ENCODE data around the gene MECR. TPM values are rescaled to one million over a fixed set of nuclear protein-coding genes. Genes with fewer than 3 reads are reported as not detected.

The MECR gene
- total RNA-seq = 10 to 100 TPM; 34.7 to 37.2 TPM

DNA sequence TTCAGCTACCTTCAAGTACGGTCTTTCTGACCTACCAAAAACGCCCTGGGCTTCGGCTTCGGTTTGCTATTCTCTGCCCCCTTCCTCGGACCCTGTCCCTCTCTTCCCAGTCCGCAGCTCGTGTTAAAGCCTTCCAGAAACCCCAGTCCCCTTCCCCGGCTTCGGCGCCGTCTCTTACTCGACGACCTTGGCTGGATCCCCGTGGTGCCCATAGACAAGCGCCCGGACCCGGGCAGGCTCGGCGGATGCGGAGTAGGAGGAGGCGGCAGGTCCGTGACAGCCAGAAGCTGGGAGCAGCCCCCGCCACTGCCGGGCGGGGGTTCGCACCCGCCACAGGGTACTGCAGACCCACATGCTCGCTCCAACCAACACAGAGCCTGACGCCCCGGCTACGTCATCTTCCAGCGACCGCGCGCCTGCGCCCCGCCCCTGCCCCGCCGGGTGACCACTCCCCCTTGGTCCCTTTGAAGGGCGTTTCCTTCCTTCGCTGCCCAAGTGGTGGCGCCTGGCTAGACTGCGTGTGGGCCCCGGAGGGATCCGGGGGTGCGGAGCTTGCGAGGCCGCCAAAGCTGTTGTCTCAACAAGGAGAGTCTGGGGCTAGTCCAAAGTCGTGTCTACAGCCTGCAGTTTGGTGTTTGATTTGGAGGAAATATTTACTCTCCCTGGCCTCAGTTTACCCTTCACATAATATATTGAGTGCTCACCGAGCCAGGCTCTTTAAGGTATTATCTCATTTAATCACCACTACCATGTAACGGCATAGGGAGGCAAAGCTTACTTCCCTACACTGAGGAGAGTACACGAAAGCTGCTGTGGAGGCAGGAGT, at the start of gene MECR:
MECR (minus strand) TSS at position 382 of the 826 bp plus-strand sequence; CDS start at position 354, 28 bp downstream.
- CTCF ChIA-PET = interaction anchor here (0.6 to 1.5 kb wide), 6 partner anchors 9 to 1822 kb away, joined by 3 to 4 read pairs (median 3); partner anchors contain the start of gene SRSF4

GRCh38 chr1:29279951-29280391, 49.2 kb upstream of the MECR start:
- H3K27ac Mint-ChIP-seq = no peak overlapping the region
- intact Hi-C loops (cut with micrococcal nuclease) = no loop called here
- no peaks in the 10 kb centered on the region for H3K27me3 Mint-ChIP-seq
- peaks cover 2% of the 10 kb centered on the region for H3K9me3 Mint-ChIP-seq
- ChIA-PET POLR2A (no interaction called here), CTCF (no interaction called here)
- no peak overlapping the region for H3K4me3 Mint-ChIP-seq
- peaks cover 4% of the 10 kb centered on the region for H3K4me1 Mint-ChIP-seq (ENCODE audit: low read depth)
- no peak for DNase-seq
- H3K36me3 Mint-ChIP-seq = no peaks in the 10 kb centered on the region

More for the DNA sequence above, at the start of gene MECR:
- intact Hi-C loops (cut with micrococcal nuclease) = loop anchor here (5.0 kb wide), 1 partner anchor 48 kb away; the partner anchor contains the start of gene SRSF4
- H3K4me1 Mint-ChIP-seq (ENCODE audit: low read depth) = peaks cover 15% of the 10 kb centered on the region
- H3K36me3 Mint-ChIP-seq = no peaks in the 10 kb centered on the region
- H3K4me3 Mint-ChIP-seq = peak within 1 kb of the TSS; percentile 93
- H3K27me3 Mint-ChIP-seq = peaks cover 9% of the 10 kb centered on the region
- POLR2A ChIA-PET = interaction anchor here (0.8 to 1.7 kb wide), 3 partner anchors 49 to 1477 kb away, joined by 4 to 8 read pairs (median 4); partner anchors contain the start of gene SRSF4
- H3K9me3 Mint-ChIP-seq = no peaks in the 10 kb centered on the region
- peak; percentile 98 for DNase-seq
- H3K27ac Mint-ChIP-seq = peak within 1 kb of the TSS; percentile 71

DNA sequence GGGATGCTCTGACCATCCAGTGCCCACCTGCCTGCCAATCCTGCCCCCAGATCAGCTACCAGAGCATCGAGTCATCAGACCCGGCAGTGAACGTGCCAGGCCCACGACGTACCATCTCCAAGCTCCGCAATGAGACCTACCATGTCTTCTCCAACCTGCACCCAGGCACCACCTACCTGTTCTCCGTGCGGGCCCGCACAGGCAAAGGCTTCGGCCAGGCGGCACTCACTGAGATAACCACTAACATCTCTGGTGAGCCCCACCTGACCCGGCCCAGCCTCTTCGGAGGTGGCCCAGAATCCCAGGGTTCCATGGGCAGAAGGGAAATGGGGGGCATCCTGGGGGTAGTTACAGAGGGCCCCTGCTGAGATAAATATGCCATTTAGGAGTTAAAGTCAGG, 48.7 kb upstream of the MECR start:
- no peak for DNase-seq
- POLR2A ChIA-PET = no interaction called here
- Mint-ChIP-seq H3K36me3 (no peaks in the 10 kb centered on the region), H3K27ac (no peak overlapping the region), H3K4me3 (no peak overlapping the region), H3K9me3 (peaks cover 2% of the 10 kb centered on the region), H3K4me1 (ENCODE audit: low read depth) (peaks cover 4% of the 10 kb centered on the region), H3K27me3 (no peaks in the 10 kb centered on the region)
- CTCF ChIA-PET = no interaction called here
- intact Hi-C loops (cut with micrococcal nuclease) = no loop called here

DNA sequence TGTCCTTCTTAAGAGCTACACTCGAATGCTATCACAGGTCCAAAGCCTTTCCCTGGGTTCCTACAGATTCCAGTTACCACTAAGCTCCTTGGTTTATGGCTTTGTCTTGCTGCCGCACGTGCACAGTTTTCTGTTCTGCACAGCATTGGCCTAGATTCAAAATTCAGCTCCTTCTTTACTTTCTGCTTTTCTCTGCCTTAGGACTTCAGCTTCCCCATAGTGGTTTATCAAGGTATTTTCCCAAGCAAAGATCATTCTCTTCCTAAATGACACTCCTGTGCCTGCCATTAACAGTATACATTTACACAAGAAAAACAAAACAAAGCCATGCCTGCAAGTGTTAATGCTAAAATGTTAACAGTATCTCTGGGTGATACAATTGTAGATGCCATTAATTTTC, 47.4 kb upstream of the MECR start:
- Mint-ChIP-seq H3K27ac (no peak overlapping the region), H3K36me3 (no peaks in the 10 kb centered on the region), H3K4me1 (ENCODE audit: low read depth) (no peaks in the 10 kb centered on the region), H3K4me3 (no peak overlapping the region), H3K9me3 (peaks cover 2% of the 10 kb centered on the region), H3K27me3 (no peaks in the 10 kb centered on the region)
- POLR2A ChIA-PET = no interaction called here
- no peak for DNase-seq
- CTCF ChIA-PET = no interaction called here
- intact Hi-C loops (cut with micrococcal nuclease) = no loop called here

DNA sequence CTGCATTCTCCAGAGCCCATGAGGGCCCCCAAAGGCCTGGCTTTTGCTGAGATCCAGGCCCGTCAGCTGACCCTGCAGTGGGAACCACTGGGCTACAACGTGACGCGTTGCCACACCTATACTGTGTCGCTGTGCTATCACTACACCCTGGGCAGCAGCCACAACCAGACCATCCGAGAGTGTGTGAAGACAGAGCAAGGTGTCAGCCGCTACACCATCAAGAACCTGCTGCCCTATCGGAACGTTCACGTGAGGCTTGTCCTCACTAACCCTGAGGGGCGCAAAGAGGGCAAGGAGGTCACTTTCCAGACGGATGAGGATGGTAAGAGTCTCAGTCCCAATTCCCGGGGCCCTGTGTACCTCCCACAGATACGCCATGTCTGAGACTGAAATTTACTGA, 44.7 kb upstream of the MECR start:
- peaks cover 15% of the 10 kb centered on the region for H3K27me3 Mint-ChIP-seq
- POLR2A ChIA-PET = no interaction called here
- no peak overlapping the region for H3K27ac Mint-ChIP-seq
- H3K36me3 Mint-ChIP-seq = no peaks in the 10 kb centered on the region
- no peak for DNase-seq
- peaks cover 2% of the 10 kb centered on the region for H3K9me3 Mint-ChIP-seq
- H3K4me1 Mint-ChIP-seq (ENCODE audit: low read depth) = no peaks in the 10 kb centered on the region
- intact Hi-C loops (cut with micrococcal nuclease) = no loop called here
- CTCF ChIA-PET = no interaction called here
- no peak overlapping the region for H3K4me3 Mint-ChIP-seq

GRCh38 chr1:29272147-29272907, 41.6 kb upstream of the MECR start:
- Mint-ChIP-seq H3K4me1 (ENCODE audit: low read depth) (no peaks in the 10 kb centered on the region), H3K36me3 (no peaks in the 10 kb centered on the region), H3K27me3 (peaks cover 36% of the 10 kb centered on the region), H3K9me3 (peaks cover 2% of the 10 kb centered on the region), H3K4me3 (no peak overlapping the region), H3K27ac (no peak overlapping the region)
- intact Hi-C loops (cut with micrococcal nuclease) = no loop called here
- no peak for DNase-seq
- POLR2A ChIA-PET = no interaction called here
- CTCF ChIA-PET = no interaction called here

- H3K27me3 Mint-ChIP-seq = peaks cover 42% of the 10 kb centered on the region
- no peak overlapping the region for H3K4me3 Mint-ChIP-seq
- no peaks in the 10 kb centered on the region for H3K36me3 Mint-ChIP-seq
- ChIA-PET CTCF (no interaction called here), POLR2A (no interaction called here)
- no peak for DNase-seq
- intact Hi-C loops (cut with micrococcal nuclease) = no loop called here
- no peak overlapping the region for H3K27ac Mint-ChIP-seq
- H3K4me1 Mint-ChIP-seq (ENCODE audit: low read depth) = no peaks in the 10 kb centered on the region
- peaks cover 1% of the 10 kb centered on the region for H3K9me3 Mint-ChIP-seq
Measured at GRCh38 chr1:29271724-29272123, 41.0 kb upstream of the MECR start.

- no peaks in the 10 kb centered on the region for H3K4me1 Mint-ChIP-seq (ENCODE audit: low read depth)
- ChIA-PET CTCF (no interaction called here), POLR2A (no interaction called here)
- H3K9me3 Mint-ChIP-seq = no peaks in the 10 kb centered on the region
- DNase-seq = no peak
- no peak overlapping the region for H3K27ac Mint-ChIP-seq
- no peaks in the 10 kb centered on the region for H3K36me3 Mint-ChIP-seq
- peaks cover 47% of the 10 kb centered on the region for H3K27me3 Mint-ChIP-seq
- H3K4me3 Mint-ChIP-seq = no peak overlapping the region
- intact Hi-C loops (cut with micrococcal nuclease) = no loop called here
Measured at GRCh38 chr1:29270929-29271521, 40.3 kb upstream of the MECR start.

GRCh38 chr1:29269382-29269781, 38.6 kb upstream of the MECR start:
- intact Hi-C loops (cut with micrococcal nuclease) = no loop called here
- Mint-ChIP-seq H3K27ac (no peak overlapping the region), H3K4me3 (no peak overlapping the region), H3K36me3 (no peaks in the 10 kb centered on the region), H3K9me3 (no peaks in the 10 kb centered on the region), H3K4me1 (ENCODE audit: low read depth) (no peaks in the 10 kb centered on the region), H3K27me3 (peaks cover 55% of the 10 kb centered on the region)
- DNase-seq = no peak
- ChIA-PET POLR2A (no interaction called here), CTCF (no interaction called here)

GRCh38 chr1:29267321-29268070, 36.8 kb upstream of the MECR start:
- DNase-seq = no peak
- peaks cover 60% of the 10 kb centered on the region for H3K27me3 Mint-ChIP-seq
- no peaks in the 10 kb centered on the region for H3K36me3 Mint-ChIP-seq
- ChIA-PET CTCF (no interaction called here), POLR2A (no interaction called here)
- H3K4me1 Mint-ChIP-seq (ENCODE audit: low read depth) = no peaks in the 10 kb centered on the region
- intact Hi-C loops (cut with micrococcal nuclease) = no loop called here
- H3K9me3 Mint-ChIP-seq = no peaks in the 10 kb centered on the region
- no peak overlapping the region for H3K27ac Mint-ChIP-seq
- no peak overlapping the region for H3K4me3 Mint-ChIP-seq

DNA sequence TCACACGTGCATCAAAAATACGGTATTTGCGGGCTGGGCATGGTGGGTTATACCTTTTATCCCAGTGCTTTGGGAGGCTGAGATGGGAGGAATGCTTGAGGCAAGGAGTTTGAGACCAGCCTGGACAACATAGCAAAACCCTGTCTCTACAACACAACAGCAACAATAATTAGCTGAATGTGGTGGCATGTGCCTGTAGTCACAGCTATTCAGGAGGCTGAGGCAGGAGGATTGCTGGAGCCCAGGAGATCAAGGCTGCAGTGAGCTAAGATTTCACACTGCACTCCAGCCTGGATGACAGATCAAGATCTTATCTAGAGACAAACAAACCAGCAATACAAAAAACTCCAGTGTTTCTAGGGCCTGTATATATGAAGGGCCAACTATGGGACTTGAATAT, 36.2 kb upstream of the MECR start:
- ChIA-PET CTCF (no interaction called here), POLR2A (no interaction called here)
- intact Hi-C loops (cut with micrococcal nuclease) = no loop called here
- H3K4me3 Mint-ChIP-seq = no peak overlapping the region
- no peaks in the 10 kb centered on the region for H3K9me3 Mint-ChIP-seq
- H3K27me3 Mint-ChIP-seq = peaks cover 58% of the 10 kb centered on the region
- no peak for DNase-seq
- no peaks in the 10 kb centered on the region for H3K36me3 Mint-ChIP-seq
- no peak overlapping the region for H3K27ac Mint-ChIP-seq
- no peaks in the 10 kb centered on the region for H3K4me1 Mint-ChIP-seq (ENCODE audit: low read depth)

All from activated CD4-positive, alpha-beta memory T cell treated with anti-CD3 and anti-CD28 coated beads for 36 hours (primary cell).